ENCODE data around the gene FOXL2. TPM values are rescaled to one million over a fixed set of nuclear protein-coding genes. Genes with fewer than 3 reads are reported as not detected.

FOXL2 gene
- total RNA-seq, 1 donor from 2014 or later: 4.5 TPM

GRCh38 chr3:138902171-138902570 is 44.8 kb downstream of the FOXL2 start:
- no peak overlapping the region for H2AFZ ChIP-seq (ENCODE audit: low read depth, low read length)
- H3K27ac ChIP-seq (ENCODE audit: low read depth, low read length): no peak overlapping the region
- DNase-seq (ENCODE audit: low read depth): no peak
- no peak overlapping the region for H3K4me2 ChIP-seq (ENCODE audit: low read length)
- no peaks in the 10 kb centered on the region for H4K20me1 ChIP-seq (ENCODE audit: insufficient read depth, low read length)
- peaks cover 3% of the 10 kb centered on the region for H3K9me3 Mint-ChIP-seq (ENCODE audit: unreplicated experiment)
- FAIRE-seq: no peak
- TF ChIP-seq EZH2 (IDR thresholded peaks at IDR 0.05; ENCODE audit: insufficient read depth, low read length): no peak
- TF ChIP-seq, protein P1, sequence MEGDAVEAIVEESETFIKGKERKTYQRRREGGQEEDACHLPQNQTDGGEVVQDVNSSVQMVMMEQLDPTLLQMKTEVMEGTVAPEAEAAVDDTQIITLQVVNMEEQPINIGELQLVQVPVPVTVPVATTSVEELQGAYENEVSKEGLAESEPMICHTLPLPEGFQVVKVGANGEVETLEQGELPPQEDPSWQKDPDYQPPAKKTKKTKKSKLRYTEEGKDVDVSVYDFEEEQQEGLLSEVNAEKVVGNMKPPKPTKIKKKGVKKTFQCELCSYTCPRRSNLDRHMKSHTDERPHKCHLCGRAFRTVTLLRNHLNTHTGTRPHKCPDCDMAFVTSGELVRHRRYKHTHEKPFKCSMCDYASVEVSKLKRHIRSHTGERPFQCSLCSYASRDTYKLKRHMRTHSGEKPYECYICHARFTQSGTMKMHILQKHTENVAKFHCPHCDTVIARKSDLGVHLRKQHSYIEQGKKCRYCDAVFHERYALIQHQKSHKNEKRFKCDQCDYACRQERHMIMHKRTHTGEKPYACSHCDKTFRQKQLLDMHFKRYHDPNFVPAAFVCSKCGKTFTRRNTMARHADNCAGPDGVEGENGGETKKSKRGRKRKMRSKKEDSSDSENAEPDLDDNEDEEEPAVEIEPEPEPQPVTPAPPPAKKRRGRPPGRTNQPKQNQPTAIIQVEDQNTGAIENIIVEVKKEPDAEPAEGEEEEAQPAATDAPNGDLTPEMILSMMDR (IDR thresholded peaks at IDR 0.05; ENCODE audit: insufficient read depth, low read depth, low read length): no peak
- no peak overlapping the region for H3K4me3 Mint-ChIP-seq (ENCODE audit: unreplicated experiment)
- no peaks in the 10 kb centered on the region for H3K36me3 Mint-ChIP-seq (ENCODE audit: low read depth, unreplicated experiment)
- peaks cover 12% of the 10 kb centered on the region for H3K27me3 Mint-ChIP-seq (ENCODE audit: low read depth, unreplicated experiment)
- no peak overlapping the region for H3K27ac Mint-ChIP-seq (ENCODE audit: unreplicated experiment)
- no peak overlapping the region for H3K4me3 ChIP-seq (ENCODE audit: insufficient read depth, low read depth, low read length)
- H3K4me1 Mint-ChIP-seq (ENCODE audit: low read depth, unreplicated experiment): no peaks in the 10 kb centered on the region
- no peaks in the 10 kb centered on the region for H3K9me3 ChIP-seq (ENCODE audit: insufficient read depth, low read depth, low read length)
- no peak overlapping the region for H3K9ac ChIP-seq (ENCODE audit: low read length)
- no peaks in the 10 kb centered on the region for H3K27me3 ChIP-seq (ENCODE audit: insufficient read depth, low read length)
- no peaks in the 10 kb centered on the region for H3K79me2 ChIP-seq (ENCODE audit: insufficient read depth, low read length)
- H3K36me3 ChIP-seq (ENCODE audit: insufficient read depth, low read length): no peaks in the 10 kb centered on the region
- H3K4me1 ChIP-seq (ENCODE audit: insufficient read depth, low read length): no peaks in the 10 kb centered on the region

GRCh38 chr3:138901567-138901966 is 45.4 kb downstream of the FOXL2 start:
- H2AFZ ChIP-seq (ENCODE audit: low read depth, low read length): no peak overlapping the region
- no peak overlapping the region for H3K4me2 ChIP-seq (ENCODE audit: low read length)
- Mint-ChIP-seq H3K27ac (ENCODE audit: unreplicated experiment) (no peak overlapping the region), H3K9me3 (ENCODE audit: unreplicated experiment) (peaks cover 3% of the 10 kb centered on the region), H3K4me3 (ENCODE audit: unreplicated experiment) (no peak overlapping the region), H3K4me1 (ENCODE audit: low read depth, unreplicated experiment) (no peaks in the 10 kb centered on the region), H3K27me3 (ENCODE audit: low read depth, unreplicated experiment) (peaks cover 12% of the 10 kb centered on the region), H3K36me3 (ENCODE audit: low read depth, unreplicated experiment) (no peaks in the 10 kb centered on the region)
- H3K9ac ChIP-seq (ENCODE audit: low read length): no peak overlapping the region
- no peak for DNase-seq (ENCODE audit: low read depth)
- no peaks in the 10 kb centered on the region for H3K36me3 ChIP-seq (ENCODE audit: insufficient read depth, low read length)
- no peaks in the 10 kb centered on the region for H4K20me1 ChIP-seq (ENCODE audit: insufficient read depth, low read length)
- FAIRE-seq: no peak
- H3K27me3 ChIP-seq (ENCODE audit: insufficient read depth, low read length): no peaks in the 10 kb centered on the region
- no peak overlapping the region for H3K27ac ChIP-seq (ENCODE audit: low read depth, low read length)
- H3K4me1 ChIP-seq (ENCODE audit: insufficient read depth, low read length): no peaks in the 10 kb centered on the region
- TF ChIP-seq EZH2 (IDR thresholded peaks at IDR 0.05; ENCODE audit: insufficient read depth, low read length): no peak
- no peaks in the 10 kb centered on the region for H3K9me3 ChIP-seq (ENCODE audit: insufficient read depth, low read depth, low read length)
- no peak overlapping the region for H3K4me3 ChIP-seq (ENCODE audit: insufficient read depth, low read depth, low read length)
- H3K79me2 ChIP-seq (ENCODE audit: insufficient read depth, low read length): no peaks in the 10 kb centered on the region

DNA sequence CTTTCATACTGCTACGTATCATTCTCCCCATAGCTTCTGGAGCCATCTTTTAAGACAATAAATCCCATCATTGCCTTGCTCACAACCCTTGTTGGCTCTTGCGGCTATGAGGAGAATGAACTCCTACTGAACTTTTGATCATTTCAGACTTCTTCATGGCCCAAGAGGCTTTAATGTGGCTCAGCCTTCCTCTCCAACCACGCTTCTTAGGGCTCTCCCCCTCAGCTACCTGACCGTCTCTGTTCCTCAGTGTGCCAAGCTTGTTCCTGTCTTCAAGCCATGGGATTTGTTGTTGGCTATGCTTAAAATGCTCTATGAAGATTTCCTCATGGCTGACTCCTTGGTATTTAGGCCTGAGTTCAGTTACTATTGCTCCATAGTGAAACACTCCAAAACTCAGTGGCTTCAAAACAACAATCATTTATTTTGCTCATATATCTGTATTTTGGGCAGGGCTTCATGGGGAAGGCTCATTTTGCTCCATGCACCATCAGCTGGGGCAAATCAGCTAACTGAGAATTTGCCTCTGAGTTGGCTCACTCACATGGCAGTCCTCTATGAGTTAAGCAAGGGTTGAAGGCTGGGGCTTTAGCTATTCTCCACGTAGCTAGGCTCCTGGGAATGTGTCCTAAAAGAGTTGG is 47.5 kb downstream of the FOXL2 start:
- TF ChIP-seq, protein P1 (IDR thresholded peaks at IDR 0.05; ENCODE audit: insufficient read depth, low read depth, low read length): no peak
- no peak for TF ChIP-seq EZH2 (IDR thresholded peaks at IDR 0.05; ENCODE audit: insufficient read depth, low read length)
- H3K4me3 Mint-ChIP-seq (ENCODE audit: unreplicated experiment): no peak overlapping the region
- Histone ChIP-seq H3K4me3 (ENCODE audit: insufficient read depth, low read depth, low read length) (no peak overlapping the region), H3K79me2 (ENCODE audit: insufficient read depth, low read length) (no peaks in the 10 kb centered on the region), H2AFZ (ENCODE audit: low read depth, low read length) (no peak overlapping the region), H3K9me3 (ENCODE audit: insufficient read depth, low read depth, low read length) (no peaks in the 10 kb centered on the region), H3K36me3 (ENCODE audit: insufficient read depth, low read length) (no peaks in the 10 kb centered on the region), H3K27ac (ENCODE audit: low read depth, low read length) (no peak overlapping the region), H3K9ac (ENCODE audit: low read length) (no peak overlapping the region), H3K27me3 (ENCODE audit: insufficient read depth, low read length) (no peaks in the 10 kb centered on the region), H3K4me2 (ENCODE audit: low read length) (no peak overlapping the region), H3K4me1 (ENCODE audit: insufficient read depth, low read length) (no peaks in the 10 kb centered on the region), H4K20me1 (ENCODE audit: insufficient read depth, low read length) (no peaks in the 10 kb centered on the region)
- no peaks in the 10 kb centered on the region for H3K4me1 Mint-ChIP-seq (ENCODE audit: low read depth, unreplicated experiment)
- H3K27me3 Mint-ChIP-seq (ENCODE audit: low read depth, unreplicated experiment): peaks cover 12% of the 10 kb centered on the region
- FAIRE-seq (no peak), DNase-seq (ENCODE audit: low read depth) (peak; percentile 7)
- no peak overlapping the region for H3K27ac Mint-ChIP-seq (ENCODE audit: unreplicated experiment)
- no peaks in the 10 kb centered on the region for H3K36me3 Mint-ChIP-seq (ENCODE audit: low read depth, unreplicated experiment)
- H3K9me3 Mint-ChIP-seq (ENCODE audit: unreplicated experiment): no peaks in the 10 kb centered on the region

Measured in astrocyte (in vitro differentiated cells and primary cell).